GM18526 (cell line): ENCODE results near the gene DCUN1D2.

Experiments used
- POLR2A ChIP-seq: IDR thresholded peaks from 3 replicates; pipeline ENCODE4 v1.6.1; 2011; ENCODE audit not compliant: insufficient read length; ENCODE audit errors: extremely low read depth

The DCUN1D2 gene

GRCh38 chr13:113490496-113491417 is at the start of gene DCUN1D2:
DCUN1D2 (minus strand) TSS chr13:113490711; CDS start chr13:113490669, 42 bp downstream.
- TF ChIP-seq POLR2A, result peak; percentile 84

- no peak for TF ChIP-seq POLR2A
Observed at GRCh38 chr13:113539822-113540221, 49.3 kb upstream of the DCUN1D2 start.

- no peak for TF ChIP-seq POLR2A
Observed at GRCh38 chr13:113539176-113539575, 48.7 kb upstream of the DCUN1D2 start.

- TF ChIP-seq POLR2A, result no peak
Observed at GRCh38 chr13:113538689-113539058, 48.2 kb upstream of the DCUN1D2 start.

- TF ChIP-seq POLR2A, result no peak
Observed at GRCh38 chr13:113537909-113538688, 47.6 kb upstream of the DCUN1D2 start.

- TF ChIP-seq POLR2A, result no peak
Observed at GRCh38 chr13:113537205-113537604, 46.7 kb upstream of the DCUN1D2 start.

- TF ChIP-seq POLR2A, result no peak
Observed at GRCh38 chr13:113536461-113537110, 46.1 kb upstream of the DCUN1D2 start.

GRCh38 chr13:113535381-113535781 is 44.9 kb upstream of the DCUN1D2 start:
- TF ChIP-seq POLR2A, result no peak

GRCh38 chr13:113534236-113534860 is 43.8 kb upstream of the DCUN1D2 start:
- no peak for TF ChIP-seq POLR2A

GRCh38 chr13:113533161-113533840 is 42.8 kb upstream of the DCUN1D2 start:
- TF ChIP-seq POLR2A, result no peak

GRCh38 chr13:113532156-113532806 is 41.8 kb upstream of the DCUN1D2 start:
- TF ChIP-seq POLR2A, result no peak

GRCh38 chr13:113531041-113531873 is 40.7 kb upstream of the DCUN1D2 start:
- TF ChIP-seq POLR2A, result no peak

- TF ChIP-seq POLR2A, result no peak
Observed at GRCh38 chr13:113528813-113529180, 38.3 kb upstream of the DCUN1D2 start.
